ENCODE data around the gene CTBS. TPM values are rescaled to one million over a fixed set of nuclear protein-coding genes. Genes with fewer than 3 reads are reported as not detected.

Gene CTBS
- total and polyA plus RNA-seq, 12 donors, result 6.3 to 45.2 (median 27.5) TPM

DNA sequence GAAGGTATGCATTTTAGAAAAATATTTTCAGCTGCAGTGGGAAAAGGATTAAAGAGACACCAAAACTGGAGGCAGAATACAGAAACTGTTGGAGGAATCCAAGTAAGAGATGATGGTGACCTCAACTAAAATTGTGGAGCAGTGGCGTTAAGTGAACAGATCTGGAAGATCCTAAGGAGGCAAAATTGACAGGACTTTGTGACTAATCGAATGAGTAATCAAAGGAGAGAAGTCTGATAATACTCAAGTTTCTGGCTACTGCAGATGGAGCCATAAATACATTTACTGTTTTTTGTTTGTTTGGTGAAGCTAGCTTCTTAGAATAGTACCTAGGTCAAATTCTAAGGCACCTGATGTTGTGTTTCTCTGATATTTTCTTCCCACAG, 3.1 kb downstream of the CTBS start:
- peak overlapping the region in 1 of 5 donors; percentile 45 for H3K27ac ChIP-seq
- TF ChIP-seq, protein P1, sequence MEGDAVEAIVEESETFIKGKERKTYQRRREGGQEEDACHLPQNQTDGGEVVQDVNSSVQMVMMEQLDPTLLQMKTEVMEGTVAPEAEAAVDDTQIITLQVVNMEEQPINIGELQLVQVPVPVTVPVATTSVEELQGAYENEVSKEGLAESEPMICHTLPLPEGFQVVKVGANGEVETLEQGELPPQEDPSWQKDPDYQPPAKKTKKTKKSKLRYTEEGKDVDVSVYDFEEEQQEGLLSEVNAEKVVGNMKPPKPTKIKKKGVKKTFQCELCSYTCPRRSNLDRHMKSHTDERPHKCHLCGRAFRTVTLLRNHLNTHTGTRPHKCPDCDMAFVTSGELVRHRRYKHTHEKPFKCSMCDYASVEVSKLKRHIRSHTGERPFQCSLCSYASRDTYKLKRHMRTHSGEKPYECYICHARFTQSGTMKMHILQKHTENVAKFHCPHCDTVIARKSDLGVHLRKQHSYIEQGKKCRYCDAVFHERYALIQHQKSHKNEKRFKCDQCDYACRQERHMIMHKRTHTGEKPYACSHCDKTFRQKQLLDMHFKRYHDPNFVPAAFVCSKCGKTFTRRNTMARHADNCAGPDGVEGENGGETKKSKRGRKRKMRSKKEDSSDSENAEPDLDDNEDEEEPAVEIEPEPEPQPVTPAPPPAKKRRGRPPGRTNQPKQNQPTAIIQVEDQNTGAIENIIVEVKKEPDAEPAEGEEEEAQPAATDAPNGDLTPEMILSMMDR (IDR thresholded peaks at IDR 0.05), result no peak
- no peak for TF ChIP-seq POLR2A (IDR thresholded peaks at IDR 0.05)
- WGBS, 4 donors, result 79 to 88% (median 80%) methylated on average over 2 of the region's 2 CpGs
- no peaks in the 10 kb centered on the region for H3K9me3 ChIP-seq (replicated peaks in 1 of 3)
- no peaks in the 10 kb centered on the region for H3K27me3 ChIP-seq
- no peak for DNase-seq
- no peak overlapping the region for H3K4me3 ChIP-seq
- H3K4me1 ChIP-seq (replicated peaks in 1 of 2), result peaks cover 21 to 34% of the 10 kb centered on the region in 2 donors
- no peaks in the 10 kb centered on the region for H3K36me3 ChIP-seq (replicated peaks in 1 of 2)
- intact Hi-C loops (cut with DNase I), result loop anchor here in 1 of 2 donors (10.0 kb wide), 1 partner anchor 66 kb away; the partner anchor contains the start of genes GNG5 and SPATA1

DNA sequence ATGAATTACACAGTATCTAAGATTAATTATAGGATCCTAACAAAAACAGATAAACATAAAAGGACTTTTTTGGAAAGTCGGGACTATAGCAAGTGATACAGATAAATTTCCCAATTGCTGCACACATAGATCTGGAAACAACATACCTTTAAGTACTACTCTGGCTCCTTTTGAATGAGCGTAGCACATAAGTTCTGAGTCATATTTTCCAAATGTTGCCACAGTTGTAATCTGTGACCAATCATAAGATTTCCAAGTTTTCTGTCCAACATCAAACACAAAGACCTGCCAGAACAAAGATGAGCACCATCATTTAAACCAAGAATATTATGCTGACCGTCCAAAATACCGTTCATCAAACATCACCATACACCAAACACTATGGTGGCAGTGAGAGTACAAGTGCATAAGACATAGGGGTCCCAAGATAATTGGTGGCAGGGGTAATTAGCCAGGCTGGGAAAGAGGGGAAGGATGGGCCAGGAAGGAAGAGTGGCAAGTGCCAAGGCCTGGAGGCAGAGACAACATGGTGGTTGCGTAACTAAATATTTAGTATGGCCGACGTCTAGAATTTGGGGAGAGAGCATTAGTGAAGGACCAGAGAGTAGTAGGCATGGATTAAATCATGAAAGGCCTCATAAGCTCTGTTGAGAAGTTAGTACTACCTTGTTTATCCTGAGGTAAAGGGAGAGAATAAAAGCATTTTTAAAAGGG, 3.6 kb downstream of the CTBS start:
- TF ChIP-seq, protein P1 (IDR thresholded peaks at IDR 0.05), result no peak
- TF ChIP-seq POLR2A (IDR thresholded peaks at IDR 0.05), result no peak
- 77 to 82% (median 79%) methylated on average over 7 of the region's 7 CpGs for WGBS, 4 donors
- intact Hi-C loops (cut with DNase I), result loop anchor here in 1 of 2 donors (10.0 kb wide), 1 partner anchor 66 kb away; the partner anchor contains the start of genes GNG5 and SPATA1

DNA sequence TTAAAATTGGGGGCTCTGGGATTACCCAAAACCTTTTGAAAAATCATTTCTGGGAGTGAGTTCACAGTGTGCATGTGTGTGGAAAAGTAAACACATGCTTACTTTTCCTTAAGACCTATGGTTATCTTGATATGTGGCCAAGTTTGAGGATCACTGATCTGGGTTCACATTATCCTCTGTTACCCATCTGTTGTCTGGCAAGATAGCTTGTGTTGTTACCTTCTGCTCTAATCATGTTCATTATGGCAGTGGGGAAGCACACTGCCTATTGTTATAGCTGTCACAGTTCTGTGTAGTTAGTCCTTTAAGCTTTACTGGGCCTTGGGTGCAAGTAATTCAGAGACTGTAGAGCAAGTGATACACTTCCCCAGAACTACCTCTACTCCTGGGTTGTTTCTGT, 5.0 kb downstream of the CTBS start:
- intact Hi-C loops (cut with DNase I), result no loop called here
- Histone ChIP-seq H3K27ac (no peak overlapping the region), H3K36me3 (replicated peaks in 1 of 2) (peaks cover 0 to 7% of the 10 kb centered on the region in 2 donors), H3K9me3 (replicated peaks in 1 of 3) (no peaks in the 10 kb centered on the region), H3K4me1 (replicated peaks in 1 of 2) (peaks cover 17 to 34% of the 10 kb centered on the region in 2 donors), H3K27me3 (no peaks in the 10 kb centered on the region), H3K4me3 (no peak overlapping the region)
- DNase-seq, result no peak
- no peak for TF ChIP-seq POLR2A (IDR thresholded peaks at IDR 0.05)
- TF ChIP-seq, protein P1 (IDR thresholded peaks at IDR 0.05), result no peak

More for the DNA sequence above, 3.6 kb downstream of the CTBS start:
- no peak for DNase-seq
- peaks cover 21 to 34% of the 10 kb centered on the region in 2 donors for H3K4me1 ChIP-seq (replicated peaks in 1 of 2)
- H3K36me3 ChIP-seq (replicated peaks in 1 of 2), result no peaks in the 10 kb centered on the region
- peak overlapping the region in 3 of 5 donors; percentile 2 to 45 (median 36) for H3K27ac ChIP-seq
- H3K27me3 ChIP-seq, result no peaks in the 10 kb centered on the region
- no peaks in the 10 kb centered on the region for H3K9me3 ChIP-seq (replicated peaks in 1 of 3)
- H3K4me3 ChIP-seq, result no peak overlapping the region

- 81 to 84% (median 83%) methylated on average over 2 of the region's 2 CpGs for WGBS, 4 donors
- Histone ChIP-seq H3K4me3 (no peak overlapping the region), H3K36me3 (replicated peaks in 1 of 2) (peaks cover 0 to 7% of the 10 kb centered on the region in 2 donors), H3K4me1 (replicated peaks in 1 of 2) (no peaks in the 10 kb centered on the region), H3K9me3 (replicated peaks in 1 of 3) (no peaks in the 10 kb centered on the region), H3K27ac (no peak overlapping the region), H3K27me3 (no peaks in the 10 kb centered on the region)
- no peak for DNase-seq
- intact Hi-C loops (cut with DNase I), result no loop called here
- TF ChIP-seq, protein P1 (IDR thresholded peaks at IDR 0.05), result no peak
Measured at GRCh38 chr1:84550826-84551225, 23.4 kb downstream of the CTBS start.
